ENCODE data around the gene NR1I3.
"Not testable (repeated sequence)": the region's sequence is repeated elsewhere in the genome, so short reads cannot be mapped to it uniquely, and the experiment has no call there.

The NR1I3 gene, protein sequence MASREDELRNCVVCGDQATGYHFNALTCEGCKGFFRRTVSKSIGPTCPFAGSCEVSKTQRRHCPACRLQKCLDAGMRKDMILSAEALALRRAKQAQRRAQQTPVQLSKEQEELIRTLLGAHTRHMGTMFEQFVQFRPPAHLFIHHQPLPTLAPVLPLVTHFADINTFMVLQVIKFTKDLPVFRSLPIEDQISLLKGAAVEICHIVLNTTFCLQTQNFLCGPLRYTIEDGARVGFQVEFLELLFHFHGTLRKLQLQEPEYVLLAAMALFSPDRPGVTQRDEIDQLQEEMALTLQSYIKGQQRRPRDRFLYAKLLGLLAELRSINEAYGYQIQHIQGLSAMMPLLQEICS

DNA sequence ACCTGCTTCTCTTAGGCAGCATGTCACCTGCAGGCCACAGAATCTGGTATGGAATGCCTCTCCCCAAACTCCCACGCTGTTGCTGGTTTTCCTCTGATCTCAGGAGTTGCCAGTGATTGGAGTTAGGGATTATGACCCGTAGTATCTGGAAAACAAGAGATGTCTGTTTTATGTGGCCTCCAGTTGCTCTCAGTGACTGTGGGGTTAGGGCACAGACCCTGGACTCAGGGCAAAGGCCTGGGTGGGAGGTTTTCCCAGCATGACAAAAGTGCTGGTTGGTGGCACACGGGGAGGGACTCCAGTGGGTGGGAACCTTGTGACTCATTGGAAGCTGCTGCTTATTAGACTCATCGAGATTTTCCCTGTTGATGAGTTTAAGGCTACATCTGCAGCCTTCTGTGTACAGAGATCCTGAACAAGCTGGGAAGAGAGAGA is at the start of gene NR1I3:
TSS of gene NR1I3 (minus strand) at position 165 of the 435 bp plus-strand sequence. CDS start 1,638 bp downstream, outside the sequence.
- no peak for DNase-seq (ENCODE audit: low read depth)

DNA sequence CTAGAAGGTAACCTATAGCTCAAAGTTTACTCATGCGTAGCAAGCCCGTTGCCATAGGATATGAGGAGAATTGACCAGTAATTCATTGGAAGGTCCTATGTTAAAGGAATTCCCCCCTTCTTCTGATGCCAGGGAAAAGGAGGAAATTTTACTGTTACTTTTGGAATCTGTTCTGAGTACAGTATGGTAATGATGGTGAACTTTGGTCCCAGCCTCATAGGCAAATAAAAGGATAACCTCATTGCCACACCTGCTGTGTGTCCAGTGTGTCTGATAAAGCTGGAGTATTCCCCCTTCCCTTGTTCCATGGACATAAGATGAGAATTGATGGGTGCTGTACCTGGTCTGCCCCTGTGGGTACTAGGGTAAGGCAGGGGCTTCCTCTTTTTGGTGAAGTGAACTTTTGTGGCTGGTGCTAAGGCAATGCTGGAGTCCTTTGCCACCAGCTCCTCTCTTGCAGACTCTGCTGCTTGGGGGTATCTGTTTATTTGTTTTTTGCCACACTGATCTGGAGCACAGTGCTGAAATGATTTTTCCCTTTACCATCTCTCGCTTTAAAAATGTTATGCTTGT is 49.6 kb upstream of the NR1I3 start:
- no peak for DNase-seq (ENCODE audit: low read depth)

DNA sequence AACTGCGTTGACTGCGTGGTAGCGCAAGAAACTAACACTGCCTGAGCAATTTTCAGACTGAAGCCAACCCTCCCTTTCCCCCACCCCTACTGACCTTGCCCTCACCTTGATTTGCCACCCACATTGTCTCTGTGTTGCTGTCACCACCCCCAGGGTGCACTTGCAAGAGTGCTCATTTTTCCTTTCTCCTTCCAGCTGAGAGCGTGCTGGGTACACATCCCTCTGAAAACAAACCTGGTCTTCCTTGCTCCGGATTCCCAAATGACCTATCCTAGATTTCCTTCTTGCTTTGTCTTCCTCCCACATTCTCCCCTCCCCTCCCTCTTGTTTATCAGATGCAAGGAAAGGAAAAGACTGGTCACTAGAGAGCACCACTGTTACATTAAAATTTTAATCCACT is 47.5 kb upstream of the NR1I3 start:
- no peak for DNase-seq (ENCODE audit: low read depth)

DNA sequence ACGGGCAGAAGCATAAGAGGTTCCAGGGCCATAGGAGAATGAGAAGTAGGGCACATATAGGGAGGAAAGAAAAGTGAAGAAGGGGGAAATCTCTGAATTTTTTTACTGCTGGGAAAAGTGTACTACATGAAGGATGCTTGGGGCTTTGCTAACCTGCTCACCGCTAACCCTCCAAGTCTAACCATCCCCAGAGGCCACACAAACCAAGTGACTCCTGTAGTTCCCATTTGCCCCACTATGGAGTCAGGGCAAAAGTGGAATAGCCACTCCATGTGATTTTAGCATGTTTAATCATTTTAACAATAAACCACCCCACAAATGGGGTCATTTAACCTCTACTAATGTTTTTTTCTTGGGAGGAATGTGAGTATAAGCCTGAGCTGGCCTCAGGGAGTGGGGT is 47.1 kb upstream of the NR1I3 start:
- DNase-seq (ENCODE audit: low read depth): no peak

DNA sequence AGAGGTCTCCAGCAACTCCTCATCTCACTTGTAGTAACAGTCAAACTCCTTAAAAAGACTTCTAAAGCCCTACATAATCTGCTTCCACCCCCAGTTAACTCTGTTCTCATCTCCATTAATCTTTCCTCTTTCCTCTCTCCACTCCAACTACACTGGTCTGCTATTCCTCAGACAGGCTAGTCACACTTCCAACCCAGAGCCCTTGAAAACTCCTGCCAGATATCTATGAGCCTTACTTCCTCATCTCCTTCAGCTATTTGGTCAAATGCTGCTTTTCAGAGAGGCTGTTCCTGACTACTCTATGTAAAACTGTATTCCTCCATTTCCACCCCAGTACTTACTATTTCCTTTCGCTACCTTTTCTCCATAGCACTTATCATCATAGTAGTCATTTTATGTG is 45.0 kb upstream of the NR1I3 start:
- no peak for DNase-seq (ENCODE audit: low read depth)

DNA sequence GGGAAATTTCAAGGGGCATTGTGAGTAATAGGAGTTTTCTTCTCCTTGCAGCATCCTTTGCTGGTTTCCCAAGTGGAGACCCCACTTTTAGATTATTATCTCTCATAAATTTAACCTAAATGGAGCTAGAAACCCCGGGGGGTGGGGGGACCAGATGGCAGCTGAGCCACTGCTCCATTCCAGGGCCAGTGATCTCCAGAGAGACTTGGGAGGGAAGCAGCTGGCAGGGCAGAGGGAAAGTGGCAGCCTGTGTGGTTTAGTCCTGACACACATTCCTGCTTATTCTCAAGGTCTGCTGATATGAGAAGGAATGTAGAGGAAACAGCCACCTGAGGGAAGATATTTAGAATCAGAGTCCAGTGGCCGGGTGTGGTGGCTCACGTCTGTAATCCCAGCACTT is 36.9 kb upstream of the NR1I3 start:
- no peak for DNase-seq (ENCODE audit: low read depth)

DNA sequence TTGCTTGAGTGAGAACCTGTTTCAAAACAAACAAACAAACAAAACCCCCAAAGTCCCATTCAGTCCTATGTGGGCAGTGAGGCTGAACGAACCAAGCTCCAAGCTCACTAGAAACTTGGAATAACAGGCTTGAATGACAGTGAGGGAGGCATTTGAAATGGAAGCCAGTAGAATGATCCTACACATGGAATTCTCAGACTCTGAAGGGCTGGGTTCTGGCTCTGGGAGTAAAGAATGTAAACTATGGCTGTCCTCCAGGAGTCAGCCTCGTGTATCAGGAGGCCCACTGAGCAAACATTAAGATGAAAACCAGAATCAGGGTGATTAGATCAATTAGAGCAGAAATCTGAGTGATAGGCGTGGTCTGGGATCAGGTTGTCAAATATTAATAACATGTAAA is 35.4 kb upstream of the NR1I3 start:
- no peak for DNase-seq (ENCODE audit: low read depth)

DNA sequence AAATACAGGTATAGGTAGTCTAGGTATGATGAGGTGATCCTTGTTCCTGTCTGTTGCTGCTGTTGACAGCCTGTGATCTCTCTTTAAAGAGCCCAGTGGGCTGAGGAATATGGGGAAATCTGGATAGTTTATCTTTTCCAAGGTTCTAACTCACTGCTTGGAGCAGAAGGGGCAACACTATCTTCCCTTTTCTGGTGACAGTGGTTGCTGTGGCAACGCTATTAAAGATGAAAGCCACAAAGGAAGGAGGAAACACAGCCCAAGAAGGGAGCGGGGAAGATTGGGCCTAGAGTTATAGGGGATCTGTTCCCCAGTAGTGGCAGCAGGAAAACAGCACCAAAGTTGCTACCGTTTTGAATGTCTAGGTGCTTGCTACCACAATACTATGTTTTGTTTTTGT is 29.3 kb upstream of the NR1I3 start:
- DNase-seq (ENCODE audit: low read depth): no peak

DNA sequence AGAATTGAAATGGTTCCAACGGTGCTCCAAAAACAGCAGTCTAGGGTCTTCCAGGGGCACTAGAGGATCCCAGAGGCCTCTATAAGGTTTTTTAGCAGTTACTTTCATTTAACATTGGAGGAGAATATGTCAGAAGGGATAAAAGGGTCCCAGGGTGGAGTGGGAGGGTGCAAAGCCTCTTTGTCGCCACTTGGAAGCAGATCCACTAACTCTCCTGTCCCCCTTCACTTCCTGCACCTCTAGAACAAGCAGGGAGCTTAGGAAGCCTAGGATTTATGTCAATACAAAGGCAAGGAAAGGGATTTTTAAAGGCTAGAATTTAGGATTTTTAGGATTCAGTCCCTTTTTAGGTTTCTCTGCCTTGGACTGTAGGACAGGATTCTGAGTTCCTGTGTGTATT is 28.8 kb upstream of the NR1I3 start:
- no peak for DNase-seq (ENCODE audit: low read depth)

DNA sequence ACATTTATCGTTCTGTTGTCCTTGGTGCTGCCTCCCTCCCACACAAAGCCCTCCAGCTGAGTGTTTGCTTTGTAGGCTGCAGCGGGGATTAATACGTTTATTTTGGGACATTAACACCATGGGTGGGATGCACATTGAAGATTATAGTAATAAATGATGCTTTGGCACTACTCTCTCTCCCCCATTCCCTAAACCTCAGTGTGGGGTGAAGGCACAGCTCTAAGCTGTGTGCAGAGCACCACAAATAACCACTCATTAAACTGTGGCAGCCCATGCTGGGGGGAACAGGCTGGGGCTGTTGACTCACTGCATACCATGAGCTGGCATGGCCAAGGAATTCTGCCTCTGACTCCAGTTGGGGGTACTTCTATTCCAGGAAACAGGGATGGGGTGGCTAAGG is 28.2 kb upstream of the NR1I3 start:
- DNase-seq (ENCODE audit: low read depth): no peak

DNA sequence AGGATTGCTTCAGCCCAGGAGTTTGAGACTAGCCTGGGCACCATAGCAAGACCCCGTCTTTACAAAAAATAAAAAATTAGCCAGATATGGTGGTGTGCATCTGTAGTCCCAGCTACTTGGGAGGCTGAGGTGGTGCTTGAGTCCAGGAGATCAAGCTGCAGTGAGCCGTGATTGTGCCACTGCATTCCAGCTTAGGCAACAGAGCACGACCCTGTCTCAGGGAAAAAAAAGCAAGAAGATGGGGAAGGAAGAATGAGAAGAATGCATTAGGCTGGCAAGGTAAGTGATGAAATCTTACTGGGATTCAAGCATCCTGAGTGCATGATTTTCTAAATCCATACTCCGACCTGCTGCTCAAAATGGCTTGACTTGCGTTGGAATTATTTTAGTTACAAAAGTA is 27.3 kb upstream of the NR1I3 start:
- DNase-seq (ENCODE audit: low read depth): no peak

DNA sequence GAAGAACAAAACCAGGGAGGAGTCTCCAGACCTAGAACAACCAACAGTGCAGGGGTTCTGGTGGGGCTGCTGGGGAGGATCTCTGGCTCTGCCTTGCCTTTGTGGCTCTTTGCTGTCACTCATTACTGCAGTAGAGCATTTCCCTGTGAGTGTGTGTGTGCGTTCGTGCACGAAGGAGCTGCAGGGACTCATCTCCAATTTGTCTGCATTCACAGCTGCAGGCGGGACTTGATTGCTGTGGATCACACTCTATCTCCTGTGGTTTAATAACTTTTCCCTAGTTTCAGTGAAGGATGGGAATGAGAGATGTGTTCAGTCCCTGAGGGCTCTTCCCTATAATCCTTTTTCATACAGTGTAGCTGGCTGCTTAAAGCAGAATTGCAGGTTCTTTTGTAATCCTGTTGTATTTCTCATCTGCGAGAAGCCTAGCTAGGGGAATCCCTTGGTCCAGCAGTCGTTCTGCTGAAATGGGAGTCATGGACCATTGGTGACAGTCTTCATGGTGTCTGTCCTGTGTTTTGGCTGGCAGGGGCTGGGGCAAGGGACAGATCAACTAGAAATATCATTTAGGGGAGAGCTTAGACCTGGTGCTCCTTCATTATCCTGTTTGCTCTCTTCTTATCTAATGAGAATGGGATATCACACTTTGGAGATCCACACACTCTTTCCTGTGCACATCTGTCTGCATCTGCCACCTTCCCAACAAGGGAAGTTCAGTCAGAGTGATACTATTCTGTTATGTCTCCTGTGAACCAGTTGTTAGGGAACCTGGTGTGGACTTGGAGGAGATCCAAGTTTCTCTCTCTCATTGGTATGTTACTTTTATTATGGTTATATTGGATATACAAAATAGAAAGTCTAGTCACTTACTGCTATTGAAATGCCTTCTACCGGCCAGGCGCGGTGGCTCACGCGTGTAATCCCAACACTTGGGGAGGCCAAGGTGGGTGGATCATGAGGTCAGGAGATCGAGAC is 23.5 kb upstream of the NR1I3 start:
- DNase-seq (ENCODE audit: low read depth): no peak

DNA sequence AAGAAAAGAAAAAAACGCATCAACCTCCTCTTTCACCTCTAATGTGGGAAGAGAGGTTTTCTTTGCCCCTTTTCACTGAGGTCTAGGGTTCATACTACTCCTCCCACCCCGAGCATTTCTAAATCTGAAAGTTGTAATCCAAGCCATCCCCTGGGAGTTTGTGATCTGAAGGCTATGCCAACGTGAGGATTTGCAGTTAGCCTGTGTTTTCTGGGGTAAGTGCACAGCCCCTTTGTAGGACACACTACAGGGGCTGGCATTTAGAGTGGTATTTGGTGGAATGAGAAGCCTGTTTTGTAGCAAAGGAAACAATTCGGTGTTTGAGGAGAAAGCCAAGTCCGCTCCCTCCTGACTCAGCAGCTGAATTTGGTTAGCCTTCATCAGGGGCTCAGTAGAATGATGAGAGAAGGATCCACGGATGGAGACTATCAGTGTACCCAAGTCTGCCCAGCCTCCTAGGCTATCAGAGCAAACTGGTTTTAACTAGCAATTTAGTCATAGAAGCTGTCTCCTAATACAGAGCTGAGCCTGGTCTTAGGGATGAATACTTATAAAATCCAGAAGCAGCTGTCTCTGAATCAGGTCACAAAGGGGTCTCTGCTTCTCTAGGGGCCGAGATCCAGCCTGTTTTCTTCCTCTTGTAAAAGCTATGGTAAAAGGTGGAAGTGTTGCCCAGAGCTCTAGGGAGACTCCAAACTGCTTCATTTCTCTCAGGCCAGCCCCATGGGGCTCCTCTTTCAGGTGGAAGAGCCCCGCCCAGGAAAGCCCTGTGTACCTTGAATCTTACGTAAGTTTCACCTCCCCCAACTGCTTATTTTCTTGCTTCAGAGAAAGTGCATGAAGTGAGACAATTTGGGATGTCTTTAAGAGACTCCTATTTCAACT is 22.6 kb upstream of the NR1I3 start:
- no peak for DNase-seq (ENCODE audit: low read depth)

DNA sequence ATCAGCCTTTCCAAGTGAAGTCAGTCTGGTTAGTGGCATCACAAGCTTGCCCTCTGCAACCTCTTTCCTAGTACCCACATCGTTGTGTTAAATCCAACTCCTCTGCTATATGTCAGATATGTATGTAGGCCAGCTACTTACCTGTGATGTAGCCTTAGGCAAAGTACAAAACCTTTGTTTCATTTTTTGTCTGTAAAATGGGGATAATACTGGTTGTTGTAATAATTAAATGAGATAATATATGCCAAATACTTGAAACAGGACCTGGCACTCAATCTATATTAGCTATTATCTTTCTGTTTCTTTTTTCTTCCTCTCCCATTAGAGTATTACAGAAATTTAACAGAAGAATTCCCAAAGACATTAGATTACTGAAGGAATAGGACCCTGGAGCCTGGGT is 21.8 kb upstream of the NR1I3 start:
- DNase-seq (ENCODE audit: low read depth): no peak

DNA sequence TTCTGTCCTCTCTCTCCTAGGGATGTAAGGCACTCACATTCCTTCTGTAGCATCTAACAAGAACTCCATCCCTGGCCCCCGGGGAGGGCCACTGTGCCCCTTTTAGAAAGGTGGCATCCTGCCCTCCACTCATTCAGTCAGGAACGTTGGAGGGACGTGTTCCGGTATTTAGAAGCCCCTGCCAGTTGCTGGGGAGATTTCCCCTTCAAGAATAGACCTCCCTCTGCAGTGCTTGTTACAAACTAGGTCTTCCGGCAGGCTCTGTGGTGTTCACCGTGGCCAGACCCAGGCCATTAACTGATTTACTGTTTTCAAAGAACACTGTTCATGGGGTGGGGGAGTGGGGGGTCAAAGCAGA is 21.3 kb upstream of the NR1I3 start:
- no peak for DNase-seq (ENCODE audit: low read depth)

DNA sequence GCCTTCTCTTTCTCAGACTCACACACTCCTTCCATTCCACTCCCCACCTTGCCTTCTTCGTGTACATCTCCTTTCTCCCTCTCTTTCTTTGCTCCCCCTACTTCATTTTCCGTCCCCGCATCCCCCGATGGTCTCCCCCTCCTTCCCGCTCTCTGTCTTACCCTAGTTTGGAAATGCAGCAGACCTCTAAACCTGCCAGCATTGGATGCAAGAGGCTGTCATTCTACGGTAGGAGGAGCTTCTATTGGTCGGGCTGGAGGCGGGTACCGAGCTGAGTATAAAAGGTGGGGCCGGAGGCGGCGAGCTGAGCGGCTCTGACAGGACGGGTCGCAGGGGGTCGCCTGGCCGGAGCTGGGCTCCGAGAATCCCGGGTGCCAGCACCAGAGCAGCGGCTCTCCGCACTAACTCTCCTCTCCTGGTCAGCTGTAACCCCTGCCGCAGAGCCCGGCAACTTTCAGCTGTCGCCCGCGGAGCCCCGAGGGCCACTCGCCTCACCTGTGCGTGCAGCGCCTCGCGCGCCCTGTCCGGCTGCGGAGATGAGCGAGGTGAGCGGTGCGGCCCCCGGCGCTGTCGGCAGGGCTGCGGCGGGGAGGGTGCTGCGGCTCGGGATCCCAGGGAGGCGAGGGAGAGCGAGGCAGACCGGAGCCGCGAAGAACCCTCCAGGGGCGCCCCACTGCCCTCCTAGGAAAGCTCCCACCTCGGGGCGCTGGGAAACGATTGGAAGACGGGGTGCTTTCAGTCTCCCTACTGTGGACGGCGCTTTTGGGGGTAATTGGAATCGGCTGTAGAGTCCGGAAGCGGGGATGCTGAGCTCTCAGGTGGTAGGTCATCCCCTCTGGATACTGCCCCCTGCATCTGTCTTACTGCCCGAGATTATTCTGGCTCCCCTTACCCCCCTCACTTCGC is 20.7 kb upstream of the NR1I3 start, which contains the start of gene PCP4L1:
TSS of gene PCP4L1 (plus strand) at position 307 of the 906 bp plus-strand sequence. CDS start at position 537, 230 bp downstream.
- peak; percentile 17 for DNase-seq (ENCODE audit: low read depth)

DNA sequence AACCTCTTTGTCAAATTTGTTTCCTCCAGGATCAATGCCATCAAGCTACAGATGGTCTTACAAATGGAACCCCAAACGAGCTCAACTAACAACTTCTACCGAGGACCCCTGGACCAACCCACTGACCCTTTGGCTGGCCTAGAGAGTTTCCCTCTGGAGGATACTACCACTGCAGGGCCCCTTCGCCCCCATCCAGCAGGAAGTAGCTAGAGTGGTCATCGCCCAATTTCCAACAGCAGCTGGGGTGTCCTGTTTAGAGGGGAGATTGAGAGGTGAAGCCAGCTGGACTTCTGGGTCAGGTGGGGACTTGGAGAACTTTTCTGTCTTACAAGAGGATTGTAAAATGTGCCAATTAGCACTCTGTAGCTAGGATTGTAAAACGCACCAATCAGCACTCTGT is 19.1 kb upstream of the NR1I3 start:
- not testable (repeated sequence) for DNase-seq (ENCODE audit: low read depth)

DNA sequence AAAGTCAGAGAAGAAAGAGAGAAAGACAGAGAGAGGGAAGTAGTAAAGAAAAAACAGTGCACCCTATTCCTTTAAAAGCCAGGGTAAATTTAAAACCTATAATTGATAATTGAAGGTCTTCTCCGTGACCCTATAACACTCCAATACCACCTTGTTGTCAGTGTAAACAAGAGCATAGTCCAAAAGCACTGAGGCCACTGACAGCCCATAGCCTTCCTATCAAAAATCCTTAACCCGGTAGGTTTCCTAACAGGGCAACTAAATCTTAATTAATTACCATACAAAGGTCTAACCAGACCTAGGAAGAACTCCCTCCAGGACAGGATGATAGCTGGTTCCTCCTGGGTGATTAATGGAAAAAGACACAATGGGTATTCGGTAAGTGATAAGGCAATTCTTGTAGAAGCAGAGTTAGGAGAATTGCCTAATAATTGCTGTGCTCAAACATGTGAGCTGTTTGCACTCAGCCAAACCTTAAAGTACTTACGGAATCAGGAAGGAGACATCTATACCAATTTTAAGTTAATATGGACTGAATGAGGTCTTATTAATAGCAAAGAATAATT is 18.0 kb upstream of the NR1I3 start:
- DNase-seq (ENCODE audit: low read depth): not testable (repeated sequence)

DNA sequence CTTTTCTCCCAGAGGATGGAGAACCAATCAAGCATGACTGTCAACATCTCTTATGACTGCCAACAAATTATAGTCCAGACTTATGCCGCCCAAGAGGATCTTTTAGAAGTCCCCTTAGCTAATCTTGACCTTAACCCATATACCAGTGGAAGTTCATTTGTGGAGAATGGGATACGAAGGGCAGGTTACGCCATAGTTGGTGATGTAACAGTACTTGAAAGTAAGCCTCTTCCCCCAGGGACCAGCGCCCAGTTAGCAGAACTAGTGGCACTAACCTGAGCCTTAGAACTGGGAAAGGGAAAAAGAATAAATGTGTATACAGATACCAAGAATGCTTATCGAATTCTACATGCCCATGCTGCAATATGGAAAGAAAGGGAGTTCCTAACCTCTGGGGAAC is 17.3 kb upstream of the NR1I3 start:
- DNase-seq (ENCODE audit: low read depth): not testable (repeated sequence)

DNA sequence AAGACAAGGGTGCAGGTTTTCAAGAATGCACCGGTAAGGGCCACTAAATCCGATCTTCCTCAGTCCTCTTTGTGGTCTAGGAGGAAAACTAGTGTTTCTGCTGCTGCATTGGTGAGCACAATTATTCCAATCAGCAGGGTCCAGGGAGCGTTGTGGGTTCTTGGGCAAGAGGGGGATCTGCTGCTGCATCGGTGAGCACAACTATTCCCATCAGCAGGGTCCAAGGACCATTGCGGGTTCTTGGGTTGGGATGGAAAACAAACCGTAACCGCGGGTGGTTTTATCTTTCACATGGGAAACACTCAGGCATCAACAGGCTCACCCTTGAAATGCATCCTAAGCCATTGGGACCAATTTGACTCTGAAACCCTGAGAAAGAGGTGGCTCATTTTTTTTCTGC is 13.6 kb upstream of the NR1I3 start:
- DNase-seq (ENCODE audit: low read depth): no peak
